Suppressor macrophage treated with lipopolysaccharide for 1 hour (primary cell): ENCODE results near the gene RUBCN.
"Not testable (repeated sequence)": the region's sequence is repeated elsewhere in the genome, so short reads cannot be mapped to it uniquely, and the experiment has no call there.

Source experiments
- DNase-seq, 3 donors: peaks; one replicate each; pipeline ENCODE4 v3.0.0-alpha.2; 2020 to 2022

RUBCN gene

DNA sequence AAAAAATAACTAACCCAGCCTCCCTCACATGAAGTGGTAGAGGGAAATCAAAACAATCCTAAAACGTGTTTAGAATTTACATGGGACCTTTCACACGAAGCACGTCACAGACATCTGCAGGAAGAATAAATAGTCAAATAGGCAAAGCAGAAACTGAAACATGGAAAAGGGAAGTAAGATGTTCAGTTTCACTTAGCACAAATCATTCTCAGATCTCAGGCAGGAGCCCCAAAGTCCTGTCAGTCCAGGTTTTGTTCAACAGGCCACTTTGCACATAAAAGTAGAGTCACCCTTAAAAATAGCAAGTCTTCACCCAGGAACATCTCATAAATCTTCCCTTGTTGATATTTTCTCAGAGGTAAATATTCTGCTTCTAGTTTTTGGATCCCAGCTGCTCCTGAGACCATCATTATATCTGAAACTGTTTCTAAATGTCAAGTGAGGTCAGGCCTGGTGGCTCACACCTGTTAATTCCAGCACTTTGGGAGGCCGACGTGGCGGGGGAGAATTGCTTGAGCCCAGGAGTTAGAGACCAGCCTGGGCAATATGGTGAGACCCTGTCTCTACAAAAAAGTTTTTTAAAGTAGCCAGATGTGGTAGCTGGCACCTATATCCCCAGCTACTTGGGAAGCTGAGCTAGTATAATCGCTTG is 1.9 kb downstream of the RUBCN start:
- DNase-seq = peak; percentile 79 to 95 (median 92)

DNA sequence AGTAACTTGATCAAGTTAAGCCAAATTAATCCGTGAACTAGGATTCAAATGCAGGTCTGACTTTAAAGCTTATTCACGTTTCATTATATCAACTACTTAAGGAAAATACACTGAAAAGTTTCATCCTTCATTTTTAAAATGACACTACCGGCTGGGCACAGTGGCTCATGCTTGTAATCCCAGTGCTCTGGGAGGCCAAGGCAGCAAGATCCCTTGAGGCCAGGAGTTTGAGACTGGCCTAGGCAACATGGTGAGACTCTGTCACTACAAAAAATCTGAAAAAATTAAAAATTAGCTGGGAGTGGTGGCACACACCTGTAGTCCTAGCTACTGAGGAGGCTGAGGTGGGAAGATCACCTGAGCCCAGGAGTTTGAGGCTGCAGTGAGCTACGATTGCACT is 3.7 kb downstream of the RUBCN start:
- DNase-seq = no peak

- DNase-seq = not testable (repeated sequence)
These were observed 5.2 kb downstream of the RUBCN start for GRCh38 chr3:197731483-197731882.

- not testable (repeated sequence) for DNase-seq
These were observed 5.9 kb downstream of the RUBCN start for GRCh38 chr3:197730770-197731169.

- no peak for DNase-seq
These were observed 6.5 kb downstream of the RUBCN start for GRCh38 chr3:197730200-197730599.

DNA sequence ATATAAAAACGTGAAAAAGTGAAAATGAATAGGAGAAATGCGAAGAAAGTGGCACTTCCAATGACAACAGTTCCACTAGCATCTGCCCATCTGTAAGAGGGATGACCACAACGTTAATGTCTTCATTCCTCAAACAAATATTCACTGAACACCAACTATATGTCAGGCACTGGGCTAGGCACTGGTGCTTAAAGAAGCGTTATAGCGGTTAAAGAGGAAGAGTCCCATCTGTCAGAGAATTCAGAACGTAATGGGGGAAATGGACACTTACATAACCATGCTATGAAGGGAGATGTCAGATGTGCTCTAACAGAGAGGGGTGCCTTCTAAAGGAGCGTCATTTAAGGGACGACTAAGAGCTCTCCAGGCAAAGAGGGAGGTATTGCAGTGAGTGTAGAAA is 8.2 kb downstream of the RUBCN start:
- DNase-seq = peak; percentile 44 to 61 (median 57)

DNA sequence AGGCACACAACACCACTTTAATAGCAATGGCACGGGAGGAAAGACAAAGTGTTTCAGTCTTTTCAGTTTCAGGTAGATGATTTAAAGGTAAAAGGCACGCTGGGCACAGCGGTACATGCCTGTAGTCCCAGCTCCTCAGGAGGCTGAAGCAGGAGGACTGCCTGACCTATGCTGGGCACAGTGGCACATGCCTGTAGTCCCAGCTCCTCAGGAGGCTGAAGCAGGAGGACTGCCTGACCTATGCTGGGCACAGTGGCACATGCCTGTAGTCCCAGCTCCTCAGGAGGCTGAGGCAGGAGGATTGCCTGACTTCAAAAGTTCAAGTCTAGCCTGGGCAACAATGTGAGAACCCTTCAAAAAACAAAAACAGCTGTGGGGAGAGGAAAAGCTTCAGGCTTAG is 8.8 kb downstream of the RUBCN start:
- not testable (repeated sequence) for DNase-seq

DNA sequence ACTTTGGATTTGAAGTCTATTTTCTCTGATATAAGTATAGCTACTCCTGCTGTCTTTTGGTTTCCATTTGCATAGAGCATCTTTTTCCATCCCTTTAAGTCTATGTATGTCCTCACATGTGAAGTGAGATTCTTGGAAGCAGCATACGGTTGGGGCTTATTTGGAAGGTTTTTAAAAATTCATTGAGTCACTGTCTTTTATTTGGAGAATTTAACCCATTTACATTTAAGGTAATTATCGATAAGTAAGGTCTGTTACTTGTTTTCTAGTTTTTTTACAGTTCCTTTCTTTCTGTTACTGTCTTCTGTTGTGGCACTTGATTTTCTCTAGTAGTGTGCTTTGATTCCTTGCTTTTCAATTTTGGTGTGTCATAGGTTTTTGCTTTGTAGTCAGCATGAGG is 14.0 kb downstream of the RUBCN start:
- no peak for DNase-seq

- peak; percentile 42 to 48 (median 45) for DNase-seq
These were observed 16.0 kb downstream of the RUBCN start for GRCh38 chr3:197720694-197721093.

DNA sequence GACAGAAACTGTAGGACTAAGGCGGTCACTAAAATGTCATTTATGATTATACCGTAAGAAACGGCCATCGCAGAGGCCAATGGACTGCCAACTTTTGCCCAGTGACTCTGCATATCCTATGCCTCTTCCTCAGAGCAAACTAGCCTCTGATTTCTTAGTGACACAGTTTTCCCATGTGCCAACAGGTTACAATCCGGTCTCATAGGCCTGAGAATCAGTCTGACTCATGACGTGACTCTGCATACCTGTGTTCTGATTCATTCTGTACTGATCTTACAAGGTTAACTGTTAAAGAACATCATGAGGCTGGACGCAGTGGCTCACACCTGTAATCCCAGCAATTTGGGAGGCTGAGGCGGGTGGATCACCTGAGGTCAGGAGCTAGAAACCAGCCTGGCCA is 17.8 kb downstream of the RUBCN start:
- DNase-seq = no peak

- no peak for DNase-seq
These were observed 22.5 kb downstream of the RUBCN start for GRCh38 chr3:197714251-197714650.

DNA sequence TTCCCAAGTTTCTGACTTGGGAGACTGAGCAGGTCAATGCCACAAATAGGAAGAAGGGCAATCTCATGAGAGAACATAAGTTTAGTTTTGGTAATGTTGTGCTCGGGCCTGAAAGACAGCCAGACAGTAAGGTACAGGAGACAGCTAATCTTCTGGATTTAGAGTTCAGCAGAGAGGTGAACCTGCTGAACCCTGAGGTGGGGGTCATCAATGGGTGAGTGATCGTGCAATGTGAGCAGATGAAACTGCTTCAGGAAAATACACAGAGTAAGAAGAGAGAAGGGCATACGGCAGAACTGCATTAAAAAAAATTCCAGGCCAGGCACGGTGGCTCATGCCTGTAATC is 23.3 kb downstream of the RUBCN start:
- DNase-seq = no peak

DNA sequence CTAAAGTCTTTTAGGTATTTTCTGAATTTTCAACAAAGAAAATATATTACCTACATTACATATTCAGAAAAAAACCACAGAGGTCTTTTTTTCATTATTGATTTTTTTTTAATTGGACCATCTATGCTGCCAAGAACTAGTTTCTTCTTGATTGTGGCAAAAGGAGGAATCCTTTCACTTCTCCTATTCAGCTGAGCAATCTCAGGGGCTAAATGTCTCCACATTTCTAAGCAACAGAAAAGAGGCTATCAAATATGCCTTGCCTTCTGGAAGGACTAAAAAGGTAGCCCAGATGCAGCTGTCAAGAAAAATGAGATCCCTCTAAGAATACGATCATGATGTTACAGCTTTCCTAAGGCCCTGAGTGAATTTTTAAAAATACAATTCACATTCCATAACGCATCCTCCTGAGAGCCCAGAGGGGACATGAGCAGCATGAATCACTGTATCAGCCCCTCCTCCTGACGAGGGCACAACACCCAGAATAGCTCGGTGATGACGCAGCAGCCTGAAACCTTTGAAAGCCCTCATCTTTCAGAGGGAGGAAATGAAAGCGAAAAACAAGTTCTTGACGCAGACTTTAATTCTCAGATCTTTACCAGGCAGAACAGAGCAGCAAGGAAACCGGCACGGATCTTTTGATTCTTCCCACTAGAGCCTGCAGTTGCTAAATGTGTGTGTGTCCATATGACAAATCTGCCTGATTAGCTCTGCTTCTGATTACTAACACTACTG is 24.6 kb downstream of the RUBCN start:
- peak; percentile 96 to 100 (median 98) for DNase-seq

GRCh38 chr3:197710965-197711364 is 25.7 kb downstream of the RUBCN start:
- DNase-seq = not testable (repeated sequence)

DNA sequence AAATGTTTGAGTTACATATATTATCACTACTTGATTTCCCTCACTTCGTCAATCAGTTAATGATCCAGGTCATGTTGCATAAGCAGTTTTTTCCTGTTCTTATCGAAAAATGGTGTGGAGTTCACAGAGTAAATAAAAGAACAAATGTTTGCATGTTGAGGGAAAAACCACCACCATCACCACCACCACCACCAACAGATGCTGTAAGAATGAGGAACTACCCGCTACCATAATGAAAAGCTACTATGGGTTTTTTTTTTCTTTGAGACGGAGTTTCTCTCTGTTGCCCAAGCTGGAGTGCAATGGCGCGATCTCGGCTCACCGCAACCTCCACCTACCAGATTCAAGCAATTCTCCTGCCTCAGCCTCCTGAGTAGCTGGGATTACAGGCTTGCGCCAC is 27.6 kb downstream of the RUBCN start:
- peak; percentile 68 to 80 (median 69) for DNase-seq

GRCh38 chr3:197706658-197707057 is 30.0 kb downstream of the RUBCN start:
- DNase-seq = no peak

- no peak for DNase-seq
These were observed 34.9 kb downstream of the RUBCN start for GRCh38 chr3:197701841-197702240.

DNA sequence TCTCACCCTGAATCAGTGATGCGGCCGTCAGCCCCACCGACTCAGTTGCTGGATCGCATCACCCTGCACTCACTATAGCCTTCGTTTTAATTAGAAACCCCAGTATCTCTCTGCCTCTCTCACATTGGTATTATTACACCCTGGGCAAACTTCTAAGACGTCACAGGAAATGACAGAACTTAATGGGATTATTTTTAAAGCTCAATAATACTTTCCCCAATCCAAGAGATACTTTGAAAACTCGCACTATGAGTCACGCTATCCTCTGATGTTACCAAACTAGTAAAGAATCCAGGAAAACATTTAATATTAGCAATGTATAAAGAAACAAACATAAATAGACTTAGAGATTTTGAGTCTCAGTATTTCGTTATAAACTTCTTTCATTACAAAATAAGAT is 36.6 kb downstream of the RUBCN start:
- DNase-seq = no peak

DNA sequence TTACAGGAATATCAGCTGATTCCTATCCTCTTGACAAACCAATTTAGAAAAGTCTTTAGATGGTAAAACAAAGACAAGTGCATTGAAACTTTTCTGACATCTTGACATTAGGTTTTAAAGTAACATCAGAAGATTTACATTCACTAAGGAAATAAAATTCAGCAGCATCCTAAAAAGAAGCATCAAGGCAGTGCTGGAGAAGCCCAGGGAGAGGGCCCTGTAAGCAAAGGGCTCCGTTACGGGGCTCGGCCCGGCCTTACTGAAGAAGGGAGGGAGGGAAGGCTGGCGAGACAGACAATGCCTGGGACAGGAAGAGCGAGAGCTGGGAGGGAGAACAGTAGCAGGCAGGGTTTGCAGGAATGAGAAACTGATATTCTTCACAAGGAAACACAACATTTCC is 39.3 kb downstream of the RUBCN start:
- DNase-seq = no peak

GRCh38 chr3:197694251-197694650 is 42.5 kb downstream of the RUBCN start:
- DNase-seq = no peak

- peak; percentile 78 to 91 (median 83) for DNase-seq
These were observed 44.1 kb downstream of the RUBCN start for GRCh38 chr3:197692641-197693040.

DNA sequence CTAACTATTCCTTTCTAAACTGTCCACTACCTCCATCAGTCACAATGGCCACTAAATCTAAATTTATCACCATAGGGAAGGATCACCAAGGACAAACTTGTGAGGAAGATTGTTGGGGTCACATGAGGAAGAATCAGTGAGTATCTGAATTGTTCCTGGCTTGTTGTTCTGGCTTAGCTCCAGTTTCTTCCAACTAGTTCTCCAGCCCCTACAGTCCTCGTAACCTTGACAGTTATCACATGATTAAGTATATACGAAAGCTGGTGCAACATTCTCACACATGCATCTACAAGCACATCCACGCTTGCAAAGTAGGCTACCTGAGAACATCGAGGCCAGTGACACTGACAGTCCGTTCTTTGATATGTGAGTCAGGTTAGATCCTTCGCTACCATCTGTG is 46.0 kb downstream of the RUBCN start:
- no peak for DNase-seq

DNA sequence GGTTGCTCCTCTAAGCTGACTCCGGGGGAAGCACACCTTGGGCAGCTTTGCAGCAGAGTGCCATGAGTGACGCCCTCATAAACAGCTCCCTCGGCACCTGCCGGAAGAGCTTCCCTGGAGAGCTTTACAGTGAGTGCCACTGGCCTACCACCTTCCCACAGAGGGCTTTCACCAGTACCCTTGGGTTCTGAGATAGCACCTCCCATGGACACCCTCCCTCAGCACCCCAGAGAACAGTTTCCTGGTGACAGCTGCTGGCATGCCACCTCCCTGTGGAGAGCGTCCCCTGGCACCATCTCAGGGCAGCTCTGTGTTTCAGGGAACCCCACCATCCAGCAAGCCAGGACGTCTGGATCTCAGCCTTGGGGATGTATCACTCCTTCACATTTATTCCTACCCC is 49.1 kb downstream of the RUBCN start:
- DNase-seq = no peak

DNA sequence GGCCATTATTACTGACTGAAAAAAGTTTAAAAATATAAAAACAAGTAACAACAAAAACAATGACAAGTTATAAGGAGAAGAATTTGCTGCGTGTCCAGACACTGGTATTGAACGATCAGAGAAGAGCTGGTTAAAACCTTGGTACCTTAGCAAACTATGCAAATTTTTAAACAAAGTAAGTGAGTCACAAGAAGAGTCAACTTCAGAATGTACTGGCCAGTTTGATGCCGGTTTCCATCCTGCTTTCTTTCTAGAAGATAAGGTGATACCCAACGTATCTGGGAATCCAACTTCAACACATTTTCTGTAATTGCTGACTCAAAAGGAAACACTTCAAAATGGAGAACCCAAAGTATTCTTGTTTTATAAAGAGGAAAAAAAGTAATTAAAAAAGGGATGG is 49.8 kb downstream of the RUBCN start:
- DNase-seq = no peak

DNA sequence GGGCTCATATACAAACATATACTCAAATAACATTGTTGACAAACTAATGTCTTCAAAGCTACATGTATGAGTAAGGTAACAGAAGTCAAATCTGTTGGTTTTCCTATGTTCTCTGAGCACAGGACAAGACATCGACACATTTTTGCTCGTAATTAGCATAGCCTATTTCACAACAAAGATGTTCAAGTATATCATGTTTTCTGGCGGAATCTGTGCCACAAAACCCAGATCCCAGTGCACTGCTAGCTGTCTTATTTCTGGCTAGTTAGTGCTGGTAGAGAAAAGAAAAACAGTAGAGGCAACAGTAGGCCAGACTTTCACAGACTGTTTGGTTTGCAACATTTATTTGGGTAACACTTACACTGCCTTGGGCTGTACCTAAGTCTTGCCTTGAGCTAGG is 51.2 kb downstream of the RUBCN start:
- no peak for DNase-seq
